Measurements from ENCODE around the gene MAPK11.
A peak's percentile ranks its signal among the peaks of the same experiment; 100 is the strongest.

MAPK11 gene

GRCh38 chr22:50304528-50305392 is 34.6 kb upstream of the MAPK11 start:
- H3K27ac Mint-ChIP-seq: peak overlapping the region; percentile 89
- peaks cover 58% of the 10 kb centered on the region for H3K36me3 Mint-ChIP-seq (ENCODE audit: low read depth)

DNA sequence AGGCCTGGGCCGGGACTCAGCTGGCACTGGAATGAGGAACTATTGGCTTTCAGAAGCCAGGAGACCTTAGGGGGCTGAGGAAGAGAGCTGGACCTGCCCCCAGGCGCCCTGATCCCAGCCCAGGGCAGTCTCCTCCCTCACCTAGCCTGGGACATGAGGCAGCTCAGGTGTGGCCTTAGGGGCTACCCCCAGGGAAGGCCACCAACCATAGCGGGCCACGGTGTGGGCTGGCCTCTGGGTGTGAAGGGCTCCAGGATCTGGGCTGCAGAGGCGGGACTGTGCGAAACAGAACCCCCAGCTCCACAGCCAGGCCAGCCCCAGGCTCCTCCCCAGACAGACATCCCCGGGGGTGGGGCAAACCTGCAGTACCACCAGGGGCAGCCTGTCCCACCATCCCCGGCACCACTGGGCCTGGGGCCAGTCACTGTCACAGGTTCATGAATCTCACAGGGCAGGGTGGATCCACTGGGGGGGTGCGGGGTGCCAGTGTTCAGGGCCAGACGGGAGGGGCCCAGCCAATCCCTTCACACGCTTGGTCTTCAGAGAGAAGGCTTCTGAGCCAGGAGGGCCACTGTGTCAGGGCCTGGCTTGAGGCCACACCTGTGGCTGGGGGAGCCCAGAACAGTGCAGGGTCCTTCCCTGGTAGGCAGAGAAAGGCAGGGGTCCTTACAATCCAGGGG is 33.8 kb upstream of the MAPK11 start:
- no peaks in the 10 kb centered on the region for H3K9me3 Mint-ChIP-seq
- H3K4me1 Mint-ChIP-seq (ENCODE audit: low read depth): peaks cover 69% of the 10 kb centered on the region
- no peaks in the 10 kb centered on the region for H3K27me3 Mint-ChIP-seq
- H3K4me3 Mint-ChIP-seq: peak overlapping the region; percentile 77
- intact Hi-C loops (cut with micrococcal nuclease): no loop called here
- H3K36me3 Mint-ChIP-seq (ENCODE audit: low read depth): peaks cover 64% of the 10 kb centered on the region
- peak overlapping the region; percentile 89 for H3K27ac Mint-ChIP-seq

More at GRCh38 chr22:50304528-50305392, 34.6 kb upstream of the MAPK11 start:
- Mint-ChIP-seq H3K4me3 (peak overlapping the region; percentile 77), H3K4me1 (ENCODE audit: low read depth) (peaks cover 71% of the 10 kb centered on the region), H3K27me3 (no peaks in the 10 kb centered on the region), H3K9me3 (no peaks in the 10 kb centered on the region)
- intact Hi-C loops (cut with micrococcal nuclease): loop anchor here (5.0 kb wide), 2 partner anchors 32 to 38 kb away; partner anchors contain the start of genes MAPK11 and PPP6R2

- no peaks in the 10 kb centered on the region for H3K27me3 Mint-ChIP-seq
Measured at GRCh38 chr22:50303515-50303847, 33.3 kb upstream of the MAPK11 start.

DNA sequence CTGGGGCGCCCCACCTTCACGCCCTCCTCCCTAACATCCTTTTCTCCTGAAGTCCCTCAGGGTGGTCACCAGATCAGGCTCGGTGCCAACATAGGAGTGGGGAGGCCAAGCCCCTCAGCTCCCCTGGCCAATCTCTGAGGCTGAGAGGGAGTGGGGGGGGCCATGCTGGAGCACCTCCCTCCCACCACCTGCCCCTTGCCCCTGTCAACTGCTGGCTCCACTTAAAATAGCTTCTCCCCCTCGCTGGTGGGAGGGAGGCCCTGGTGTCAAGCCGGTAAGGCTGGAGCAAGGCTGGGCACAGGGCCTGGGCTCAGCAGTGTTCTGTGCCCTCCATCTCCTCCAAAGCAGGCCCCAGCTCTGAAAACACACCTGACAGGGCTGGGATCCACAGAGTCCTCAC is 32.4 kb upstream of the MAPK11 start:
- Mint-ChIP-seq H3K4me1 (ENCODE audit: low read depth) (peaks cover 71% of the 10 kb centered on the region), H3K27ac (peak overlapping the region; percentile 89), H3K27me3 (no peaks in the 10 kb centered on the region), H3K36me3 (ENCODE audit: low read depth) (peaks cover 78% of the 10 kb centered on the region), H3K9me3 (no peaks in the 10 kb centered on the region), H3K4me3 (peak overlapping the region; percentile 77)
- intact Hi-C loops (cut with micrococcal nuclease): no loop called here

More at GRCh38 chr22:50303515-50303847, 33.3 kb upstream of the MAPK11 start:
- peaks cover 69% of the 10 kb centered on the region for H3K36me3 Mint-ChIP-seq (ENCODE audit: low read depth)
- peak overlapping the region; percentile 89 for H3K27ac Mint-ChIP-seq
- H3K4me1 Mint-ChIP-seq (ENCODE audit: low read depth): peaks cover 69% of the 10 kb centered on the region
- no peaks in the 10 kb centered on the region for H3K9me3 Mint-ChIP-seq
- peak overlapping the region; percentile 77 for H3K4me3 Mint-ChIP-seq
- intact Hi-C loops (cut with micrococcal nuclease): no loop called here

- peak overlapping the region; percentile 77 for H3K4me3 Mint-ChIP-seq
- peaks cover 76% of the 10 kb centered on the region for H3K4me1 Mint-ChIP-seq (ENCODE audit: low read depth)
- H3K27me3 Mint-ChIP-seq: no peaks in the 10 kb centered on the region
- intact Hi-C loops (cut with micrococcal nuclease): no loop called here
- peaks cover 83% of the 10 kb centered on the region for H3K36me3 Mint-ChIP-seq (ENCODE audit: low read depth)
- no peaks in the 10 kb centered on the region for H3K9me3 Mint-ChIP-seq
- peak overlapping the region; percentile 89 for H3K27ac Mint-ChIP-seq
Measured at GRCh38 chr22:50302041-50302541, 31.9 kb upstream of the MAPK11 start.

DNA sequence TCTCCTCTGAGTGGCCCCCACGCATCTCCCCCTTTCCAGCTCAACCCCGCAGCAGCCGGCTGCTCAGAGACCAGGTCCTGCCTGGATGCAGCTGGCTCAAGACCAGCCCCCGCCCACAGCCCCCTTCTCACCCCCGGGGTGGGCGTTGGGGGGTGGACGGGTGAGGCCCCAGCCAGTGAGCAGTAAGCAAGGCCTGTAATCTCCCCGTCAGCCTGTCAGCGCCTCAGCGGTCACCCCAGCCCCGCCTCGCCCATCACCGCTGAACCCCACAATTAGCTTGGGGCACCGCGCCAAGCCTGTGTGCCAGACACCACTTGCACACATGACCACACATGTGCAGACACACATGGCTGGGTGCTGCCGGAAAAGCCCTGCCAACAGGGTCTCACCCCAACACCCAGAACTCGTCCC is 31.4 kb upstream of the MAPK11 start:
- peaks cover 87% of the 10 kb centered on the region for H3K36me3 Mint-ChIP-seq (ENCODE audit: low read depth)
- peak overlapping the region; percentile 89 for H3K27ac Mint-ChIP-seq
- H3K4me3 Mint-ChIP-seq: peak overlapping the region; percentile 77
- H3K27me3 Mint-ChIP-seq: no peaks in the 10 kb centered on the region
- intact Hi-C loops (cut with micrococcal nuclease): no loop called here
- no peaks in the 10 kb centered on the region for H3K9me3 Mint-ChIP-seq
- H3K4me1 Mint-ChIP-seq (ENCODE audit: low read depth): peaks cover 81% of the 10 kb centered on the region

- H3K4me3 Mint-ChIP-seq: peak overlapping the region; percentile 77
- H3K27ac Mint-ChIP-seq: peak overlapping the region; percentile 89
- peaks cover 89% of the 10 kb centered on the region for H3K4me1 Mint-ChIP-seq (ENCODE audit: low read depth)
- intact Hi-C loops (cut with micrococcal nuclease): no loop called here
- H3K36me3 Mint-ChIP-seq (ENCODE audit: low read depth): peaks cover 87% of the 10 kb centered on the region
- H3K27me3 Mint-ChIP-seq: no peaks in the 10 kb centered on the region
- H3K9me3 Mint-ChIP-seq: no peaks in the 10 kb centered on the region
Measured at GRCh38 chr22:50300620-50301257, 30.6 kb upstream of the MAPK11 start.

DNA sequence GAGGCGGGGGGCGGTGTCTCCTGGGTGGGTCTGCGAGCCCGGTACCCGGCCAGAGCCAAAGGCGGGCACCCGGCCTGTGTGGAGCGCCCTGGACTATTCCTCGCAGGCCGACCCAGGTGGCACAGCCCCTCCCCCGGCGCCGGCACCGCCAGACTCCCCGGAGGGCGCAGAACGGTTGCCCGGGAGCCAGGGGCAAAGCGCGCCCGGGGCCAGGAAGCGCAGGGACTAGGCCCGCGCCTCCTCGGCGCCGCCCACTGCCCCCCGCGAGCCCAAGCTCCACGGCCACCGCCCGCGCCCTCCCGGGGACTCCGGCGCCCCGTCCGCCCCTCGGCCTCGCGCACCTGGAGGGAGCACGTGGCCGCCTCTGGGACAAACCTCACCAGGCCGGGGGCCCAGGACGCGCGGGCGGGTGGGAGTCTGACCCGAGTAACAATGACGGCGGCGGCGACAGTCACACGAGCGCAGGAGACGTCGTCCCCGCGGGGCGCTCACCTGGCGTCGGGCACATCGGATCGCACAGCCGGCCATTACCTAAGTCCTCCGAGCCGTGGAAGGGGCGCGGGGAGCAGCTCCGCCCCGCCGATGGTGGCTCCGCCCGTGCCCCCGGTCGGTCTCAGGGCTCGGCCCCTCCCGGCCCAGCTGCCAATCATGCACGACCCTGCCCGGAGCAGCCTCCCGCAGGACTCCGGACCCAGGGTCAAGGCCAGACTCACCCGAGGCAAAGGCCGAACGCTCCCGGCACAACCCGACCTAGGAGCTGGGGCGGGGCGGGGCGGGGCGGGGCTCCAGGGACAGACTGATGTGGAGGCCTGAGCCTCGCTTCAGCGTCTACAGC is 29.8 kb upstream of the MAPK11 start:
- intact Hi-C loops (cut with micrococcal nuclease): no loop called here
- no peak overlapping the region for H3K27ac Mint-ChIP-seq
- no peaks in the 10 kb centered on the region for H3K9me3 Mint-ChIP-seq
- peaks cover 89% of the 10 kb centered on the region for H3K4me1 Mint-ChIP-seq (ENCODE audit: low read depth)
- H3K36me3 Mint-ChIP-seq (ENCODE audit: low read depth): peaks cover 87% of the 10 kb centered on the region
- H3K27me3 Mint-ChIP-seq: no peaks in the 10 kb centered on the region
- H3K4me3 Mint-ChIP-seq: peak overlapping the region; percentile 57

GRCh38 chr22:50298937-50299784 is 29.0 kb upstream of the MAPK11 start:
- peak overlapping the region; percentile 77 for H3K4me3 Mint-ChIP-seq
- H3K4me1 Mint-ChIP-seq (ENCODE audit: low read depth): peaks cover 88% of the 10 kb centered on the region
- intact Hi-C loops (cut with micrococcal nuclease): no loop called here
- H3K36me3 Mint-ChIP-seq (ENCODE audit: low read depth): peaks cover 90% of the 10 kb centered on the region
- no peaks in the 10 kb centered on the region for H3K27me3 Mint-ChIP-seq
- peak overlapping the region; percentile 30 for H3K27ac Mint-ChIP-seq
- H3K9me3 Mint-ChIP-seq: no peaks in the 10 kb centered on the region

DNA sequence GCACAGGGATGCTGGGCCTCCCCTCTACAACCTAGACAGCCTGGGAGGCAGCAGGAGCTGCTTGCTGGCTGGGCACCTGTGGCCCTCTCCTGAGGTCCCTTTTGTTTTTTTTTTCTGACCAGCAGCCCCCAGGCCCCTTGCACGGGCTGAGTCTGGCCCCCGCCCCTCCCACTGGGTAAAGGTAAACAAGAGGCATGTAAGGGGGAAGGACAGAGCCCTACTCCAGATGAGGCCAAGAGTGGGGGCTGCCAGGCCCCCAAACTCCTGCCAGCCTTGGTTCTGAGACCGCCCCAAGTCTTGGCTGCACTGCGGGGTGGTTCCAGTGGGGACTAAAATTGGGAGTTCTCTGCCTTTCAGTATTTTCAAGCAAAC is 28.1 kb upstream of the MAPK11 start:
- H3K4me1 Mint-ChIP-seq (ENCODE audit: low read depth): peaks cover 85% of the 10 kb centered on the region
- peaks cover 85% of the 10 kb centered on the region for H3K36me3 Mint-ChIP-seq (ENCODE audit: low read depth)
- no peaks in the 10 kb centered on the region for H3K27me3 Mint-ChIP-seq
- H3K4me3 Mint-ChIP-seq: no peak overlapping the region
- no peaks in the 10 kb centered on the region for H3K9me3 Mint-ChIP-seq
- peak overlapping the region; percentile 30 for H3K27ac Mint-ChIP-seq
- intact Hi-C loops (cut with micrococcal nuclease): no loop called here

- Mint-ChIP-seq H3K4me3 (no peak overlapping the region), H3K27me3 (no peaks in the 10 kb centered on the region)
Measured at GRCh38 chr22:50297510-50298265, 27.5 kb upstream of the MAPK11 start.

More at GRCh38 chr22:50297510-50298265, 27.5 kb upstream of the MAPK11 start:
- H3K27ac Mint-ChIP-seq: peak overlapping the region; percentile 30
- H3K4me1 Mint-ChIP-seq (ENCODE audit: low read depth): peaks cover 85% of the 10 kb centered on the region
- H3K9me3 Mint-ChIP-seq: no peaks in the 10 kb centered on the region
- intact Hi-C loops (cut with micrococcal nuclease): no loop called here
- peaks cover 85% of the 10 kb centered on the region for H3K36me3 Mint-ChIP-seq (ENCODE audit: low read depth)

Measured in dendritic cell treated with granulocyte-macrophage colony-stimulating factor and Interleukin-4, amounts not matched to agents 40 ng/mL and 50 ng/mL, for 4 days (primary cell).